Psoas muscle (tissue), 8 donors: ENCODE measurements around the gene NEUROD6. TPM values are rescaled to one million over a fixed set of nuclear protein-coding genes. Genes with fewer than 3 reads are reported as not detected.

Source experiments
- ATAC-seq, 4 donors: fragments of 200-7000 bp; cut with Tn5 transposase; one replicate each; pipeline ENCODE4 v1.9.1; 2020; ENCODE audit warnings: moderate library complexity in 3 of 4, mild to moderate bottlenecking in 2 of 4
- DNase-seq, 2 donors: peaks; one replicate each; pipeline ENCODE4 v3.0.0-alpha.2; 2020
- H3K27ac ChIP-seq: fragments of 200-600 bp; one replicate; pipeline ENCODE4 v1.8.0; 2022
- H3K27me3 ChIP-seq, 3 donors: fragments of 200-600 bp in 1 of 3; one replicate each; pipeline versions ENCODE4 v1.6.1 to v1.8.0; 2013 to 2022; ENCODE audit warnings: low read length in 2 of 3, mild to moderate bottlenecking in 2 of 3, moderate library complexity in 1 of 3; ENCODE audit not compliant: insufficient read depth in 3 of 3
- H3K36me3 ChIP-seq, 2 donors: fragments of 200-600 bp in 1 of 2; one replicate each; pipeline versions ENCODE4 v1.6.1 to v1.8.0; 2013 to 2022; ENCODE audit warnings: low read depth in 1 of 2, mild to moderate bottlenecking in 1 of 2, moderate library complexity in 1 of 2; ENCODE audit not compliant: insufficient read depth in 1 of 2
- H3K4me1 ChIP-seq: fragments of 200-600 bp; one replicate; pipeline ENCODE4 v1.8.0; 2022
- H3K4me3 ChIP-seq: fragments of 200-600 bp; one replicate; pipeline ENCODE4 v1.8.0; 2022; ENCODE audit warnings: mild to moderate bottlenecking
- H3K9me3 ChIP-seq: fragments of 200-600 bp; one replicate; pipeline ENCODE4 v1.8.0; 2022
- WGBS, 3 donors: extraction: QIAGEN DNeasy Blood & Tissue Kit; methylation state at CpG; one replicate each; pipeline versions ENCODE4 v1.1.6 to v1.1.7; 2013; 5-methylcytosine and 5-hydroxymethylcytosine counted together
- intact Hi-C, 2 donors: fragments of 100-400 bp; cut with DNase I; formaldehyde crosslinking; loops; one replicate each; pipeline versions ENCODE4 v1.11.0 to v1.14.2; 2022
- polyA plus RNA-seq, 3 donors: library from polyadenylated mRNA; stranded (reverse); fragments of 200-250 nt; gene quantifications; one replicate each; pipeline ENCODE4 v1.2.3, GENCODE V29; 2013
- total RNA-seq, 4 donors: library from RNA; stranded (reverse); fragmentation: NEBNext Ultra II Directional in 2 of 4; extraction: Animal tissue kit (Norgen Biotek cat#: 25700) in 2 of 4; gene quantifications; one replicate each; pipeline versions ENCODE4 v1.2.1 to v1.2.4, GENCODE V29; 2021 to 2023
- TF ChIP-seq, protein P1 (sequence below): fragments of 200-600 bp; IDR thresholded peaks from one replicate; pipeline ENCODE4 v1.8.0; 2022; ENCODE audit warnings: antibody characterized with exemption
- donor health status: healthy with polysubstance abuse.
- donor health status: DM: no; HTN: no; CAD: no; lungs with moderate emphysema.
- donor health status: Bipolar disorder and iron deficiency.
- donor health status: healthy.
- donor health status: DM: yes; HTN: yes; CAD: no.
- donor health status: DM: no; HTN: no; CAD: no.
- donor health status: DM: no; HTN: no; CAD: no.
- donor health status: DM: yes; HTN: yes; CAD: no.

The NEUROD6 gene
- total and polyA plus RNA-seq, 7 donors, result 0.05 TPM; not detected in 6

DNA sequence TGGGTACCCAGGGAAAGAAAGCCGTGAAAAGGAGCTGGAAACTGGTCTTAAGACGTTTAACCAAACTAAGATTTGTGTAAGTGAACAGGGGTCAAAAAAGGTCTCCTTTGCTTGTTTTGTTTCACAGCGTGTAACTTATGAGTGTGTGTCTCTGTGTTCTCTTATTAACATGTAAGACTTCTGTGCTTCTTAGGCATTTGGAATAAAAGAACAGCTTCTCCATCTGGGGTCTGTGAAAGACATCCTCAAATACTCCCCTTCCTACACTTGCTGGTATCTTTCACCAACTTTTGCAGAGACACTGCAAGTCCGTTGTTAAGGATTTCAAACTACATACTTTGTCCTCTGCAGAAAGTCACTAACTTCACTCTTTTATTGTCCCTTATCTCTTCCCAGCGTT lies 615 bp upstream of the NEUROD6 start:
- intact Hi-C loops, result no loop called here
- H3K9me3 ChIP-seq, result no peaks in the 10 kb centered on the region
- peaks cover 2 to 32% (median 10%) of the 10 kb centered on the region in 3 donors for H3K27me3 ChIP-seq
- DNase-seq, result no peak
- H3K36me3 ChIP-seq, result no peaks in the 10 kb centered on the region
- TF ChIP-seq, protein P1, sequence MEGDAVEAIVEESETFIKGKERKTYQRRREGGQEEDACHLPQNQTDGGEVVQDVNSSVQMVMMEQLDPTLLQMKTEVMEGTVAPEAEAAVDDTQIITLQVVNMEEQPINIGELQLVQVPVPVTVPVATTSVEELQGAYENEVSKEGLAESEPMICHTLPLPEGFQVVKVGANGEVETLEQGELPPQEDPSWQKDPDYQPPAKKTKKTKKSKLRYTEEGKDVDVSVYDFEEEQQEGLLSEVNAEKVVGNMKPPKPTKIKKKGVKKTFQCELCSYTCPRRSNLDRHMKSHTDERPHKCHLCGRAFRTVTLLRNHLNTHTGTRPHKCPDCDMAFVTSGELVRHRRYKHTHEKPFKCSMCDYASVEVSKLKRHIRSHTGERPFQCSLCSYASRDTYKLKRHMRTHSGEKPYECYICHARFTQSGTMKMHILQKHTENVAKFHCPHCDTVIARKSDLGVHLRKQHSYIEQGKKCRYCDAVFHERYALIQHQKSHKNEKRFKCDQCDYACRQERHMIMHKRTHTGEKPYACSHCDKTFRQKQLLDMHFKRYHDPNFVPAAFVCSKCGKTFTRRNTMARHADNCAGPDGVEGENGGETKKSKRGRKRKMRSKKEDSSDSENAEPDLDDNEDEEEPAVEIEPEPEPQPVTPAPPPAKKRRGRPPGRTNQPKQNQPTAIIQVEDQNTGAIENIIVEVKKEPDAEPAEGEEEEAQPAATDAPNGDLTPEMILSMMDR, result no peak
- no peak overlapping the region for H3K4me3 ChIP-seq
- ATAC-seq, result no peak
- no peak overlapping the region for H3K27ac ChIP-seq
- 29 to 34% (median 33%) methylated on average over 5 of the region's 5 CpGs for WGBS, 3 donors
- no peaks in the 10 kb centered on the region for H3K4me1 ChIP-seq

DNA sequence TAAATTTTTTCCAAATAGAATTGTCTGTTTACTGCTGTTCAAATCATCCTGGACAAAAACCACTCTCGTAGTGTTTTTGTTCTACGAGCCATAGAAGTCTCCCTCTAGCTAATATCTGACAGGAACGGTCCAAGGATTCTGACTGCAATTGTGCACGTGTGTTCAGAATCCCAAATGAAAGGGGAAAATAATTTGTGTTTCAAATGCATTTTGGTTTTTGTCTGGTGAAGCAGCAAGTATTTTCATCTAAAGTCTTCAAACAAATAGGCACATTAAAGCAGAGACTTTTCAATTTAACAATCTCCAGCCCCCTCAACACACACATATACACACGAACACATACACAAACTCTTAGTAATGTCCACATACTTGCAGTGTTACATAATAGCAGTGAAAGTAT lies 475 bp downstream of the NEUROD6 start:
- TF ChIP-seq, protein P1, result no peak
- ATAC-seq, result no peak
- WGBS, 3 donors, result 50 to 58% (median 57%) methylated on average over 5 of the region's 5 CpGs

DNA sequence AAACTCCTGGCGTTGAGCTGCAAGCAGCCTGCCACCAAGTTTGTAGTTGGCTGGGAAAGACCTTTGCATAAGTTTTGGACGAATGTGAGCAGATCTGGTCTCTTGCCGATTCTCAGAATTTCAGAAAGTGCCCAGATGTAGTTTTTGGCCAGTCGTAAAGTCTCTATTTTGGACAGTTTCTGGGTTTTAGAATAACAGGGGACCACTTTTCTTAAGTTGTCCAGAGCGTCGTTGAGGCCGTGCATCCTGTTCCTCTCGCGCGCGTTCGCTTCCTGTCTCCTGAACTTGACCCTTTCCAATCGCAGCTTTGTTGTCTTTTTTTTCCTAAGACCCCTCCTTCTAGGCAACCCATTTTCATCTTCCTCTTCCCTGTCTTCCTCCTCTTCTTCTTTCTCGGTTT lies 1.8 kb downstream of the NEUROD6 start:
- intact Hi-C loops, result no loop called here

More for the DNA sequence above, 475 bp downstream of the NEUROD6 start:
- no peaks in the 10 kb centered on the region for H3K9me3 ChIP-seq
- no peak overlapping the region for H3K27ac ChIP-seq
- H3K4me3 ChIP-seq, result no peak overlapping the region
- H3K36me3 ChIP-seq, result no peaks in the 10 kb centered on the region
- no peaks in the 10 kb centered on the region for H3K4me1 ChIP-seq
- intact Hi-C loops, result no loop called here
- no peak for DNase-seq
- peaks cover 2 to 43% (median 17%) of the 10 kb centered on the region in 3 donors for H3K27me3 ChIP-seq

DNA sequence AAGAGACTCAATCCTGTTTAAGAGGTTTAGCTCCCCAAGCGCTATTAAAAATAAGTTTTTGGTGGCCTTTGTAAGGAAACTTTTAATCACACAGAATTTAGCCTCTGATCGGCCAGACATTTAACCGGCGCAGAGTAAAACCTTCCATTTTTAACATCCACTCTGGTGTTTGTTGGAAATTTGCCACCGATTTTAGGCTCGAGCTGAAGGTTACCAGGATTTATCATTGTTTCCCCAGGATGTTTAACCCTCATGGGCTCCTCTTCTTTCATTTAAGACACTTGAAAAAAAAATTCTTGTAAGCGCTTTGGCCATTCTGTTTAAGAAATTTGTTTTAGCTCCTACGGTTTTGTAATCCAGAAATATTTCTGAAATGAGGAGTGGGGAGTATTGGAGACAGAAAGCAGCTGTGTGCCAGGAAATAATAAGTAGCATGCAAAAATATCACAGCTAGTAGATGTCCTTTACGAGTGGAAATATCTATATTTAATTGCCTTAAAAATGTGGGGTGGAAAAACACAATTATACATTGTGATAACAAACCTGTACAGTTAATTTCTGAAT lies 3.4 kb downstream of the NEUROD6 start:
- intact Hi-C loops, result no loop called here
- Histone ChIP-seq H3K27me3 (peaks cover 0 to 47% (median 17%) of the 10 kb centered on the region in 3 donors), H3K4me3 (peak overlapping the region; percentile 41), H3K9me3 (no peaks in the 10 kb centered on the region), H3K27ac (no peak overlapping the region), H3K36me3 (no peaks in the 10 kb centered on the region), H3K4me1 (no peaks in the 10 kb centered on the region)
- ATAC-seq (no peak), DNase-seq (no peak)
- TF ChIP-seq, protein P1, result no peak
- 25 to 29% (median 26%) methylated on average over 9 of the region's 9 CpGs for WGBS, 3 donors

More for the DNA sequence above, 1.8 kb downstream of the NEUROD6 start:
- H3K4me1 ChIP-seq, result no peaks in the 10 kb centered on the region
- ATAC-seq, result no peak
- H3K9me3 ChIP-seq, result no peaks in the 10 kb centered on the region
- TF ChIP-seq, protein P1, result no peak
- no peak for DNase-seq
- no peak overlapping the region for H3K4me3 ChIP-seq
- WGBS, 3 donors, result 46 to 63% (median 55%) methylated on average over 14 of the region's 14 CpGs
- no peak overlapping the region for H3K27ac ChIP-seq
- no peaks in the 10 kb centered on the region for H3K36me3 ChIP-seq
- H3K27me3 ChIP-seq, result peaks cover 2 to 47% (median 17%) of the 10 kb centered on the region in 3 donors
